ENCODE measurements around the gene SGIP1.
"Not testable (repeated sequence)": the region's sequence is repeated elsewhere in the genome, so short reads cannot be mapped to it uniquely, and the experiment has no call there.

The SGIP1 gene

GRCh38 chr1:66732407-66733166 lies 198.6 kb downstream of the SGIP1 start:
- no peak for DNase-seq (ENCODE audit: low read depth)

- DNase-seq (ENCODE audit: low read depth): no peak
Observed at GRCh38 chr1:66733348-66734017, 199.5 kb downstream of the SGIP1 start.

- not testable (repeated sequence) for DNase-seq (ENCODE audit: low read depth)
Observed at GRCh38 chr1:66734531-66734930, 200.6 kb downstream of the SGIP1 start.

- no peak for DNase-seq (ENCODE audit: low read depth)
Observed at GRCh38 chr1:66737836-66738235, 203.9 kb downstream of the SGIP1 start.

GRCh38 chr1:66739401-66740157 lies 205.6 kb downstream of the SGIP1 start:
- no peak for DNase-seq (ENCODE audit: low read depth)

GRCh38 chr1:66745451-66745850 lies 211.5 kb downstream of the SGIP1 start:
- no peak for DNase-seq (ENCODE audit: low read depth)

GRCh38 chr1:66747501-66747900 lies 213.5 kb downstream of the SGIP1 start:
- DNase-seq (ENCODE audit: low read depth): no peak

GRCh38 chr1:66750577-66750976 lies 216.6 kb downstream of the SGIP1 start:
- no peak for DNase-seq (ENCODE audit: low read depth)

- no peak for DNase-seq (ENCODE audit: low read depth)
Observed at GRCh38 chr1:66751160-66751559, 217.2 kb downstream of the SGIP1 start.

GRCh38 chr1:66752000-66752592 lies 218.1 kb downstream of the SGIP1 start, which contains the start of gene DYNLT5:
Gene DYNLT5 (plus strand): TSS chr1:66752459. CDS start chr1:66754659, 2,200 bp downstream.
- no peak for DNase-seq (ENCODE audit: low read depth)

- DNase-seq (ENCODE audit: low read depth): no peak
Observed at GRCh38 chr1:66752671-66753371, 218.9 kb downstream of the SGIP1 start.

- no peak for DNase-seq (ENCODE audit: low read depth)
Observed at GRCh38 chr1:66757722-66758240, 223.8 kb downstream of the SGIP1 start.

GRCh38 chr1:66758241-66758755 lies 224.3 kb downstream of the SGIP1 start:
- no peak for DNase-seq (ENCODE audit: low read depth)

GRCh38 chr1:66760506-66760905 lies 226.6 kb downstream of the SGIP1 start:
- DNase-seq (ENCODE audit: low read depth): no peak

- no peak for DNase-seq (ENCODE audit: low read depth)
Observed at GRCh38 chr1:66761221-66761620, 227.3 kb downstream of the SGIP1 start.

- no peak for DNase-seq (ENCODE audit: low read depth)
Observed at GRCh38 chr1:66764994-66765578, 231.1 kb downstream of the SGIP1 start.

- no peak for DNase-seq (ENCODE audit: low read depth)
Observed at GRCh38 chr1:66767626-66768025, 233.7 kb downstream of the SGIP1 start.

GRCh38 chr1:66768965-66769364 lies 235.0 kb downstream of the SGIP1 start:
- DNase-seq (ENCODE audit: low read depth): no peak

- DNase-seq (ENCODE audit: low read depth): no peak
Observed at GRCh38 chr1:66769512-66770229, 235.7 kb downstream of the SGIP1 start.

- no peak for DNase-seq (ENCODE audit: low read depth)
Observed at GRCh38 chr1:66770240-66770639, 236.3 kb downstream of the SGIP1 start.
